PC-9 (cell line): ENCODE results near the gene SEMA3B.

Source experiments
- CTCF ChIP-seq: fragments of 200-600 bp; sonication (generic); conservative IDR thresholded peaks from 2 replicates; pipeline ENCODE4 v1.6.1; 2017; ENCODE audit warnings: mixed run types, antibody characterized with exemption, mild to moderate bottlenecking, moderate library complexity
- EZH2 ChIP-seq: fragments of 200-600 bp; sonication (generic); IDR thresholded peaks from 2 replicates; pipeline ENCODE4 v1.8.0; 2017; ENCODE audit warnings: antibody characterized with exemption, low read depth

GRCh38 chr3:50274371-50275104, 5.6 kb downstream of the SEMA3B start:
- peak; percentile 85 for TF ChIP-seq CTCF
- TF ChIP-seq EZH2, result no peak
